HG03521 (cell line): ENCODE measurements around the gene AGL.
"Not testable (repeated sequence)": the region's sequence is repeated elsewhere in the genome, so short reads cannot be mapped to it uniquely, and the experiment has no call there.

ENCODE experiments used
- ATAC-seq: cut with Tn5 transposase; IDR thresholded peaks from one replicate; pipeline ENCODE4 v1.9.1; 2021; ENCODE audit warnings: mild to moderate bottlenecking, moderate library complexity; ENCODE audit not compliant: unreplicated experiment

Gene AGL

GRCh38 chr1:99849744-99850458 is at the start of gene AGL:
AGL (plus strand) TSS chr1:99850361; CDS start chr1:99851043, 682 bp downstream.
- peak; percentile 99 for ATAC-seq

GRCh38 chr1:99801584-99801983 is 48.6 kb upstream of the AGL start:
- ATAC-seq: no peak

GRCh38 chr1:99806882-99807281 is 43.3 kb upstream of the AGL start:
- ATAC-seq: no peak

GRCh38 chr1:99808391-99809115 is 41.6 kb upstream of the AGL start:
- ATAC-seq: peak; percentile 76

- no peak for ATAC-seq
Measured at GRCh38 chr1:99811075-99811474, 39.1 kb upstream of the AGL start.

- no peak for ATAC-seq
Measured at GRCh38 chr1:99811747-99812146, 38.4 kb upstream of the AGL start.

GRCh38 chr1:99814373-99814900 is 35.7 kb upstream of the AGL start:
- ATAC-seq: no peak

GRCh38 chr1:99816656-99817055 is 33.5 kb upstream of the AGL start:
- ATAC-seq: no peak

- no peak for ATAC-seq
Measured at GRCh38 chr1:99818063-99818699, 32.0 kb upstream of the AGL start.

GRCh38 chr1:99820546-99820945 is 29.6 kb upstream of the AGL start:
- ATAC-seq: peak; percentile 84

- ATAC-seq: no peak
Measured at GRCh38 chr1:99825098-99825497, 25.1 kb upstream of the AGL start.

- no peak for ATAC-seq
Measured at GRCh38 chr1:99825702-99826101, 24.5 kb upstream of the AGL start.

GRCh38 chr1:99827970-99828369 is 22.2 kb upstream of the AGL start:
- ATAC-seq: no peak

- no peak for ATAC-seq
Measured at GRCh38 chr1:99829269-99829668, 20.9 kb upstream of the AGL start.

- ATAC-seq: not testable (repeated sequence)
Measured at GRCh38 chr1:99833911-99834310, 16.2 kb upstream of the AGL start.

- ATAC-seq: not testable (repeated sequence)
Measured at GRCh38 chr1:99836171-99837103, 13.7 kb upstream of the AGL start.

GRCh38 chr1:99840353-99840752 is 9.8 kb upstream of the AGL start:
- not testable (repeated sequence) for ATAC-seq

GRCh38 chr1:99843760-99844159 is 6.4 kb upstream of the AGL start:
- ATAC-seq: no peak

GRCh38 chr1:99845201-99845600 is 5.0 kb upstream of the AGL start:
- ATAC-seq: not testable (repeated sequence)

- ATAC-seq: no peak
Measured at GRCh38 chr1:99849413-99849743, 783 bp upstream of the AGL start.
